Skeletal muscle tissue (tissue), 4 donors: ENCODE measurements around the gene USP12. TPM values are rescaled to one million over a fixed set of nuclear protein-coding genes. Genes with fewer than 3 reads are reported as not detected.

Experiments
- H3K27ac ChIP-seq: one replicate; pipeline ENCODE4 v1.7.0; 2013; ENCODE audit warnings: mild to moderate bottlenecking, low read depth, low read length, inconsistent platforms
- H3K27me3 ChIP-seq, 3 donors: one replicate each; pipeline ENCODE4 v1.7.0; 2013; ENCODE audit warnings: low read length in 3 of 3; ENCODE audit not compliant: control insufficient read depth in 3 of 3, insufficient read depth in 3 of 3
- H3K36me3 ChIP-seq, 3 donors: one replicate each; pipeline ENCODE4 v1.7.0; 2013; ENCODE audit warnings: low read length in 3 of 3; ENCODE audit not compliant: control insufficient read depth in 3 of 3, insufficient read depth in 3 of 3
- H3K4me1 ChIP-seq, 3 donors: one replicate each; pipeline ENCODE4 v1.7.0; 2013; ENCODE audit warnings: low read length in 3 of 3, mild to moderate bottlenecking in 3 of 3; ENCODE audit not compliant: control insufficient read depth in 3 of 3, insufficient read depth in 3 of 3
- H3K4me3 ChIP-seq, 3 donors: one replicate each; pipeline ENCODE4 v1.7.0; 2013; ENCODE audit warnings: low read length in 3 of 3
- H3K9ac ChIP-seq, 3 donors: one replicate each; pipeline ENCODE4 v1.7.0; 2013; ENCODE audit warnings: low read length in 3 of 3, mild to moderate bottlenecking in 3 of 3, moderate library complexity in 2 of 3, low read depth in 1 of 3
- H3K9me3 ChIP-seq, 3 donors: one replicate each; pipeline ENCODE4 v1.7.0; 2013; ENCODE audit warnings: low read length in 3 of 3; ENCODE audit not compliant: control insufficient read depth in 3 of 3
- total RNA-seq: library from RNA; depleted of rRNA; stranded (reverse); fragments of >200 nt; gene quantifications from one replicate; pipeline ENCODE4 v1.2.3, GENCODE V29; 2014
- donor health status: Osteomylitis.

Gene USP12
- total RNA-seq, 1 donor from 2014 or later, result 22.4 TPM

GRCh38 chr13:27171827-27172494 lies 350 bp upstream of the USP12 start:
- H3K9me3 ChIP-seq, result no peaks in the 10 kb centered on the region
- H3K36me3 ChIP-seq, result no peaks in the 10 kb centered on the region
- peak overlapping the region; percentile 62 to 77 (median 73) for H3K4me3 ChIP-seq
- no peaks in the 10 kb centered on the region for H3K27me3 ChIP-seq
- H3K4me1 ChIP-seq, result peaks cover 14 to 29% (median 26%) of the 10 kb centered on the region in 3 donors
- H3K27ac ChIP-seq, result peak overlapping the region; percentile 78
- H3K9ac ChIP-seq, result peak overlapping the region; percentile 66 to 80 (median 66)

GRCh38 chr13:27170516-27171243 lies 931 bp downstream of the USP12 start:
- no peaks in the 10 kb centered on the region for H3K36me3 ChIP-seq
- peak overlapping the region; percentile 84 for H3K27ac ChIP-seq
- no peaks in the 10 kb centered on the region for H3K9me3 ChIP-seq
- peak overlapping the region; percentile 78 to 85 (median 79) for H3K9ac ChIP-seq
- no peaks in the 10 kb centered on the region for H3K27me3 ChIP-seq
- H3K4me3 ChIP-seq, result peak overlapping the region; percentile 75 to 94 (median 78)
- peaks cover 14 to 34% (median 26%) of the 10 kb centered on the region in 3 donors for H3K4me1 ChIP-seq

- peak overlapping the region; percentile 75 to 94 (median 78) for H3K4me3 ChIP-seq
- no peaks in the 10 kb centered on the region for H3K9me3 ChIP-seq
- H3K4me1 ChIP-seq, result peaks cover 14 to 34% (median 26%) of the 10 kb centered on the region in 3 donors
- H3K27ac ChIP-seq, result peak overlapping the region; percentile 84
- H3K36me3 ChIP-seq, result no peaks in the 10 kb centered on the region
- peak overlapping the region; percentile 78 to 85 (median 79) for H3K9ac ChIP-seq
- no peaks in the 10 kb centered on the region for H3K27me3 ChIP-seq
These were observed 1.4 kb downstream of the USP12 start for GRCh38 chr13:27170221-27170515.

GRCh38 chr13:27168906-27169657 lies 2.5 kb downstream of the USP12 start:
- Histone ChIP-seq H3K9ac (peak overlapping the region in 1 of 3 donors; percentile 3), H3K27ac (peak overlapping the region; percentile 84), H3K27me3 (no peaks in the 10 kb centered on the region), H3K9me3 (no peaks in the 10 kb centered on the region), H3K4me1 (peaks cover 14 to 37% (median 26%) of the 10 kb centered on the region in 3 donors), H3K4me3 (peak overlapping the region in 1 of 3 donors; percentile 39), H3K36me3 (no peaks in the 10 kb centered on the region)

GRCh38 chr13:27168086-27168485 lies 3.5 kb downstream of the USP12 start:
- H3K36me3 ChIP-seq, result no peaks in the 10 kb centered on the region
- H3K27ac ChIP-seq, result no peak overlapping the region
- no peaks in the 10 kb centered on the region for H3K9me3 ChIP-seq
- H3K9ac ChIP-seq, result peak overlapping the region in 1 of 3 donors; percentile 11
- no peaks in the 10 kb centered on the region for H3K27me3 ChIP-seq
- H3K4me1 ChIP-seq, result peaks cover 14 to 37% (median 26%) of the 10 kb centered on the region in 3 donors
- H3K4me3 ChIP-seq, result peak overlapping the region in 2 of 3 donors; percentile 22 to 30

GRCh38 chr13:27166313-27166712 lies 5.3 kb downstream of the USP12 start:
- no peaks in the 10 kb centered on the region for H3K36me3 ChIP-seq
- H3K4me3 ChIP-seq, result no peak overlapping the region
- H3K4me1 ChIP-seq, result peaks cover 20 to 39% (median 31%) of the 10 kb centered on the region in 3 donors
- no peak overlapping the region for H3K9ac ChIP-seq
- no peaks in the 10 kb centered on the region for H3K27me3 ChIP-seq
- H3K27ac ChIP-seq, result no peak overlapping the region
- no peaks in the 10 kb centered on the region for H3K9me3 ChIP-seq

- no peaks in the 10 kb centered on the region for H3K9me3 ChIP-seq
- H3K36me3 ChIP-seq, result no peaks in the 10 kb centered on the region
- no peak overlapping the region for H3K9ac ChIP-seq
- no peak overlapping the region for H3K4me3 ChIP-seq
- H3K4me1 ChIP-seq, result peaks cover 5 to 13% (median 6%) of the 10 kb centered on the region in 3 donors
- no peaks in the 10 kb centered on the region for H3K27me3 ChIP-seq
- H3K27ac ChIP-seq, result no peak overlapping the region
These were observed 9.6 kb downstream of the USP12 start for GRCh38 chr13:27161980-27162379.

- Histone ChIP-seq H3K36me3 (no peaks in the 10 kb centered on the region), H3K27me3 (no peaks in the 10 kb centered on the region), H3K4me3 (no peak overlapping the region), H3K9ac (no peak overlapping the region), H3K27ac (no peak overlapping the region), H3K4me1 (peaks cover 5 to 13% (median 6%) of the 10 kb centered on the region in 3 donors), H3K9me3 (no peaks in the 10 kb centered on the region)
These were observed 10.2 kb downstream of the USP12 start for GRCh38 chr13:27161423-27161822.

GRCh38 chr13:27160657-27161295 lies 10.8 kb downstream of the USP12 start:
- H3K9me3 ChIP-seq, result no peaks in the 10 kb centered on the region
- no peaks in the 10 kb centered on the region for H3K27me3 ChIP-seq
- peaks cover 5 to 7% (median 6%) of the 10 kb centered on the region in 3 donors for H3K4me1 ChIP-seq
- no peaks in the 10 kb centered on the region for H3K36me3 ChIP-seq
- no peak overlapping the region for H3K9ac ChIP-seq
- no peak overlapping the region for H3K27ac ChIP-seq
- no peak overlapping the region for H3K4me3 ChIP-seq
